Measurements from ENCODE around the gene ABI3BP. TPM values are rescaled to one million over a fixed set of nuclear protein-coding genes. Genes with fewer than 3 reads are reported as not detected.

ABI3BP gene
- total RNA-seq, 1 experiment from 2014 or later: 0.28 TPM

- Histone ChIP-seq H3K27ac (ENCODE audit: insufficient read length, low read depth, low read length) (no peak overlapping the region), H3K4me1 (ENCODE audit: insufficient read depth, low read length) (no peaks in the 10 kb centered on the region), H2BK12ac (ENCODE audit: insufficient read length, low read depth, low read length) (no peak overlapping the region), H2BK120ac (ENCODE audit: low read depth, low read length, poor library complexity, severe bottlenecking) (no peak overlapping the region), H4K8ac (replicated peaks; ENCODE audit: insufficient read length, low read depth, low read length) (no peak overlapping the region), H3K9ac (ENCODE audit: extremely low read depth, insufficient read length, low read length) (no peak overlapping the region), H2BK20ac (ENCODE audit: low read depth, low read length, poor library complexity, severe bottlenecking) (no peak overlapping the region), H2BK15ac (ENCODE audit: low read depth, low read length) (no peak overlapping the region), H4K20me1 (ENCODE audit: control insufficient read depth, insufficient read depth, insufficient read length) (no peaks in the 10 kb centered on the region), H3K4me2 (ENCODE audit: insufficient read depth, insufficient read length, low read length) (no peak overlapping the region), H2BK5ac (ENCODE audit: insufficient read length, low read length) (no peak overlapping the region), H2AFZ (ENCODE audit: low read length) (no peak overlapping the region), H3K18ac (ENCODE audit: insufficient read length, low read depth, low read length) (no peak overlapping the region), H3K14ac (ENCODE audit: insufficient read depth, low read length) (no peak overlapping the region), H3K79me1 (ENCODE audit: insufficient read depth, low read depth, low read length, poor library complexity, severe bottlenecking) (no peaks in the 10 kb centered on the region), H4K91ac (ENCODE audit: insufficient read length, low read depth, low read length) (no peak overlapping the region), H3K9me3 (ENCODE audit: control insufficient read depth, low read depth, low read length) (no peaks in the 10 kb centered on the region), H3K27me3 (ENCODE audit: insufficient read depth, low read length) (no peaks in the 10 kb centered on the region), H4K5ac (ENCODE audit: insufficient read length, low read depth, low read length) (no peak overlapping the region), H3K23ac (ENCODE audit: insufficient read length, low read depth, low read length) (no peak overlapping the region), H3T11ph (ENCODE audit: low read length) (no peak overlapping the region), H3K4ac (ENCODE audit: low read depth, low read length) (no peak overlapping the region), H3K79me2 (ENCODE audit: insufficient read depth, low read length) (no peaks in the 10 kb centered on the region), H3K23me2 (ENCODE audit: insufficient read length, low read depth, low read length, poor library complexity, severe bottlenecking) (no peaks in the 10 kb centered on the region), H2AK5ac (ENCODE audit: insufficient read length, low read length) (no peak overlapping the region), H3K56ac (ENCODE audit: insufficient read length, low read depth, low read length) (no peak overlapping the region)
- no peak for DNase-seq
- H3K27me3 Mint-ChIP-seq (ENCODE audit: low read depth): no peaks in the 10 kb centered on the region
- no peaks in the 10 kb centered on the region for H3K9me3 Mint-ChIP-seq
- WGBS (ENCODE audit: extremely low coverage, insufficient read length, low lambda C conversion rate): no CpG with 5 or more reads among the region's 3 CpGs
- no peak for TF ChIP-seq CTCF (conservative IDR thresholded peaks at IDR 0.05)
- no peaks in the 10 kb centered on the region for H3K4me1 Mint-ChIP-seq
- H3K4me3 Mint-ChIP-seq: no peak overlapping the region
- no peaks in the 10 kb centered on the region for H3K36me3 Mint-ChIP-seq (ENCODE audit: insufficient read depth in 1 of 3, low read depth in 3 of 3)
- no peak overlapping the region; a peak in 1 of 7 replicates for H3K27ac Mint-ChIP-seq
These were observed 121.9 kb downstream of the ABI3BP start for GRCh38 chr3:100871306-100871705.

All from H9 (cell line).